NCI-H2227 treated with DMSO at 0.1 percent for 48 hours (cell line): Measurements from ENCODE around the gene DCHS2.

Experiments
- DNase-seq: peaks from one replicate; lab custom pipeline; 2025; lab: John Stamatoyannopoulos, UW

DCHS2 gene

DNA sequence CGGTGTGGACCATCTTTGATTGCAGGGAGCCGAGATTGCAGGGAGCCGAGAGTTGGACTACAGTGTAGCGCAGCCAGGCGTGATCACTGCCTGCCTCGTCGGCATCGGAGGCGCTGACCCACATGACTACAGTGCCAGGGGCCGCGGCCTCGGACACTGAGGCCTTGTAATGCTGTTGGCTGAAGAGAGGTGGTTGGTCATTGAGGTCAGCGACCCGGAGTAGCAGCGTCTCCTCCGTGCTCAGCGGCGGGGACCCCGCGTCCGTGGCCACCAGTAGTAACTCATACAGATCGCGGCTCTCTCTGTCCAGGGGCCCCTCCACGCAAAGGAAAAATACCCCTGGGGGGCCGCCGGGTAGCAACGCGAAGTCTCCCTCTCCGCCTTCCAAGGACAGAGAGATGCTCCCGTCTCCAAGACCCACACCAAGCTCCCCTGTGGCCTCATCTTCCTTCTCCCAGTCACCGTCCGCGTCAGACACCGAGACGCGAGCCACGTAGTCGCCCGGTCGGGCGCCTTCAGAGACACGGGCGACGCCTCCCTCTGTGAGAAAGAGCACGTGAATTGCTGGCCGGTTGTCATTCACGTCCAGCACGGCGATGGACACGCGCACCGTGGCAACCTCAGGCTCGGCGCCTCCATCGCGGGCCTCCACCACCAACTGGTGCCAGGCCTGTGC is 1.9 kb downstream of the DCHS2 start:
- no peak for DNase-seq

DNA sequence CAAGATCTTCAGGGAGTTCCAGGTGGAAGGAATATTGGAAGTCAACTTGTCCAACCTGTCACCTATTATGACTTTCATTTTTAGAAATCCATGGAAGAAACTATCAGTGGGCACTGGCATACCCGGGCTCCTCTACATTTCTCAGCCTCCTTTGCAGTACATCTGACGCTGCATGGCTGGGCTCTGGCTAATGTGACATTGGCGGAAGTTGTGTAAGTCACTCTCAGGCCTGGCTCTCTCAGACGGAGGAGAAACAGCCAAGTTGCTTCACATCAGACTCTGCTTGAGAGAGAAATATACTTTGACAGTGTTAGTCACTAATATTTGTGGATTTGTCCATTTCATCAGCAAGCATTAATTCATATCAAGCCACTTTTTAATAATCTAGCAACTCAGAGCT is 4.5 kb downstream of the DCHS2 start:
- DNase-seq = no peak

DNA sequence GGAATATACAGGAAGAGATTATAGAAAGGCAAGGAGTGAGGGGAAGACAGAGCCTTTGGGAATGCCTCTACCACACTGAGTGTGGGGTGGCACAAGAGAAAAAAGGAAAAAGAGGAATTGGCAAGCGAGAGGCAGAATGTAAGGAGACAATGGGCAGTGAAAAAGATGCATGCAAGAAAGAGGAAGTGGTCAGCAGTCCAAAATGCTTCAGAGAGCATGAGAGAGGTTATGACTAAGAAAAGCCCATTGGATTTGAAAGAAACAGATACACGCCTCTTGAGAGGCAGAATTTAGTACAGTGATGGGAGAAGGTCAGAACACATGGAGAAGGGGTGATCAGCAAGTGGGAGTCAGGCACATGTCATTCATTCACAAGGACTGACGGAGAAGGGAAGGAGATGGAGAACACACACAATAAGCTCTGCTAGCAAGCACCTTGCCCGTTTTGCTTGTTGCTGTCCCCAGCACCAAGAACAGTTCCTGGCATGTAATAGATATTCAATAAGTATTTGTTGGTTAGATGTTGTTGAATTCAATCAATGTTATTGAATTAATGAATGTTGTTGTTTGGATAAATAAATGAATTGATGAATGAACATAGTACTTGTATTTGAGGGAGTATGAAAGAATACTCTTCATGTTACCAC is 6.3 kb downstream of the DCHS2 start:
- no peak for DNase-seq

DNA sequence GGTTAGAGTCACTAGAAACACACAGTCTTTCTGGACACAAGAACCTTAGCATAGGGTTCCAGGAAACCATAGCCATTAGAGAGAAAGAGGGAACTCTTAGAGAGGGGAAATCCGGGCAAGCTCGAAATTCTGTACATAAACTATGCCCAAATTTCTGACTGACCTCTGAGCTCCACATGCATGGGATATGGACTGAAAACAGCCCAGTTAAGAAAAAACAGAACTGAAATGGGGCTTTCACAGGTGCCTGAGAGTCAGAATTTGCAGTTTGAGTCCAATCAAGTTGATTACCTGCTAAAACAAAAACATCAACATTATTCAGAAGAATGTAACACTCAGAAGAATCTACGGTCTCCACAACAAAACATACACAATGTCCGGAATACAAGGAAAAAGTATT is 13.1 kb downstream of the DCHS2 start:
- no peak for DNase-seq

DNA sequence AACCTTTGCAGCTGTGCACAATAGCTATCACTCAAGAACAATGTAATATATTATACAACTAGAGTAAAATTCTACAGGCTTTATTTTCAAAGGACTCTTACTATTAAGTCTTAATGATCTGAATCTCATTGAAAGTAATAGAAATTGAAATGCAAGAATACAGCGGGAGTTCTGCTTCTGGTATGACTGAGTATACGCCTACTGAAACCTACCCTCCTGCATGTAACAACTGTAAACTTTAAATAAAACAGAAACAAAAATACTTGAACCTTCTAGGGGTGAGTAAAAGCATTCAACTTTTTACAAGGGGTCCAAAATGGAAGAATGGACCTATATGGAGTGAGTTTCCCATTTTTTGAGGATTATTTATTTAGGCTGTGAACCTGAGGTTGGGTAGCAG is 13.5 kb downstream of the DCHS2 start:
- no peak for DNase-seq

DNA sequence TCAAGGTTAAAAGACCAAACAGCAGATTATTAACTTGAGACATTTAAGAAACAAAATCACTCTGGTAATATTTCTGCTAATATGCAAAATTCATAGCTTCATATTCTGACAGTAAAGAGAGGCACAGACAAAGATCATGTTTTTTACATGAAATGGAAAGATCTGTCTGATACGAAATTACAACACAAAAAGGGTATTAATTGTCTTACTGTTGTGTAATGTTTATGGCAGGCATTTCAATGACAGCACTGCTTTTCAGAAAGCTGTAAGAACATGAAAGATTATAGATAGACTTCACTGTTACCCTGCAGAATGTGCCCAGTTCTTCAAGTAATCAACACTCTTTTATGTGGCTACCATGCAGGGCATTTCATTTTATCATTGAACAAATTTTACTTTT is 15.4 kb downstream of the DCHS2 start:
- DNase-seq = no peak

DNA sequence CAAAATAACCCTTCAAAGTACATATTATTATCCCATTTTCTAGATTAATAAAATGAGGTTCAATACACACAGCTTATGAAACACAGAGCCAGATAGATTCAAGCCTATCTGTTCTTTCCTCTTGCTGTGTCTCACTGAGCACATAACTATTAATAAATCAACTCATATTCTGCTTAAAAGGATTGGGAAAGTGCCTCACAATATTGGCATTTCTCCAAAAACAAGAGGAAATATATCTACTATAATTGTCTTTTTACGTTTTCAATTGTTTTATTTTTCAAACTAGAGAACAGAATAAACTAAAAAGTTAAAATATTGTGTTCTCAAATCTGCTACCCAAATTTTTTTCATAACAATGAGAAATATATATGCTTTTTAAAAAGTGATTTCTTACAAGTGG is 15.8 kb downstream of the DCHS2 start:
- DNase-seq = no peak

DNA sequence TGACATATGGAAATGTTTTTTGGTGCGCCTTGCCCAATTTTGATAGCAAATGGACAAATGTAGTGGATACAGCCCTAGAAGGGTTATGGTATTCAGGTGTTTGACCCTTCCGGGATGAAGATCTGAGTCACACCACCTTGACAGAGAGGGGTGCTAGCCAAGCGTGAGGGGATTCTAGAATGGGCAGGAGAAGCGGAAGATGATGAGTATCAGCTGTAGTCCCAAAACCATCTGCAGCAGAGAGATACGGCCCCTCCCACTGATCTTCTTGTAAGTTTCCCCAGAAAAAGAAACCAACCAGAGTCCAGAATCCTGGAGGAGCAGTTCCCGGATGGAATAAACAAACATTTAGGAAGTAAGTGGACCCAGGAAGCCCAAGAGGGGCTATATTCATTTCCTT is 18.1 kb downstream of the DCHS2 start:
- no peak for DNase-seq

DNA sequence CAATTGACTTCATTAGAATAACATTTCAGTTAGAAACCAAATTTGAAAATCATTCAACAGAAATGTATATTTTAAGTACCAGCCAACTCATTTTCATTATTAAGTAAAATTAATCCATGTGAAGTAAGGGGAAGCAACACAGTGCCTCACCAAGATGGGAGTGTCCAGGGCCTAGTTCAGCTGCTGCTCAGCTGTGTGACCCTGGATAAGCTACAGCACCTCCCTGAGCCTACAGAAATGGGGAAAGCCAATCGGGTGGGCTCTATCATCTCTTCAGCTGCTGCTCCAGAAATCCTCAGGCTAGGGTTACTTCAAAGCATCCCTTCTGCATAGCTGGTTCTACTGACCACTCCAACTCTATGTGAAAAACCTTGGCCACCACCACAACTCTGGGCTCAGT is 18.7 kb downstream of the DCHS2 start:
- DNase-seq = no peak

DNA sequence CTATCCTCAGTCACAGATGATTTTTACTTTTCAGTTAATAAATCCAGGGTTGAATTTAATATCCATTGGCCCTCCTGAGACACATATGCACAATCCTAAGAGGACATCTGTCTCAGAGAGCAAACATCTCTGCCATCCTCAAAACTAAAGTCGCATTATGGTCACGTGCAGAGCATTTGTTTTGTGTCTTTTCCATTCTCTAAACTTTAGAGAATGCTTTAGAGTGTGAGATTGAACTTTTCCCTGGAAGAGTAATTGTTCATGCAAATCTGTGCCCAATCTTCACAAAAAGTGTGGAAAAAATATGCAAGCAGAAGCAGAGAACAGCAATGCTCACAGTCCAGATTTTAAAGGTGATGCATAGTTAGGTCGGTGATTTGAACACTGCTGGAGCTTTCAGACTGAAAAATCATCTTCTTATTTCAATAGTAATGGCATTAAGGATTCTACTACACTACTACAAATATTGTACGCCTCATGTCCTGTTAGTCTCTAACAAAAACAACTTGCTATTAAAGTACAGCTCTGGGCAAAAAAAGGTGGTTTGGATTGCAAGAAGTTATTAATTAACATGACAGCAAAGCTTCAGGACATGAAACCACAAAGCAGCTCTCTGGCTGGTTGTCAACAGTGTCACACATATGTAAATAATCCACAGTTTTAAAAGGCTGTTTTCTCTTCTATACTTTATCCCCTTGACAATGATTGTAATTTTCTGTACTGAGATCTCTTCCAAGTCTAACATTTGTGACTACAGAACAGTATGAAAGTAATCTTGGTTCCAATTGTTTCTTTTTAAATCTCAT is 19.9 kb downstream of the DCHS2 start:
- no peak for DNase-seq

DNA sequence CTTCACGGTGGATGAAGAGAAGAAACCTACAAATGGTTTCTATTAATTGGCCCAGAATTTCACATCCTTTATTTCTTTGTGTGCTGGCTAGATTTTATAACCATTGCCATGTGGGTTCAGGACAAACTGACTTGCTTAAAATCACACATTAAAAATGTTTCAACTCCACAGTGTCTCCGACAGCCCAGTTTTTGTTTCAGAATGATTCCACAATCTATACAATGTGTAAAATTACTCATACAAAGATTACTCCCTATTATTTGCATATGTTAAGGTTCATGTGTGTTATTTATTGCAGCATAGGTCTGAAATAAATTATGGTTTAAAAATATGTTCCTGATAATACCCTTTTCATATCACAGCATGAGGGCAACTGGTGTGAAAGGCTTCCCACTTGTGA is 20.6 kb downstream of the DCHS2 start:
- DNase-seq = no peak

DNA sequence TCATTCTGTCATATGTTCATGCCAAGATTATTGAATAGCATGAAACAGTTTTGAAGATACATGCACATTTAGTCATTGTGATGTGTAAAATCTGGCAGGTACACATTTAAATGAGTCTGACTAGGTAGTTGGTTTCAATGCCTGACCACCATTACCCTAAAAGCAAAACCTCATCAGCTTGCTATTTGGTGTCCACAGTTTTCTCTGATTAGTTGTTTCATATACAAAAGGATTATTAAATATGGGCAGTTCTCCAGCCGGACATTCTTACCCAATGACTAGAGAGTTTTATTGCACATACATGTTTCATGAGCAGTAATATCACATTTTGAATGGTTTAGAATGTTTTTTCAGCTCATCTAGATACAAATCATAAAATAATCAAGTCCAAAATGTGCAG is 23.7 kb downstream of the DCHS2 start:
- no peak for DNase-seq

DNA sequence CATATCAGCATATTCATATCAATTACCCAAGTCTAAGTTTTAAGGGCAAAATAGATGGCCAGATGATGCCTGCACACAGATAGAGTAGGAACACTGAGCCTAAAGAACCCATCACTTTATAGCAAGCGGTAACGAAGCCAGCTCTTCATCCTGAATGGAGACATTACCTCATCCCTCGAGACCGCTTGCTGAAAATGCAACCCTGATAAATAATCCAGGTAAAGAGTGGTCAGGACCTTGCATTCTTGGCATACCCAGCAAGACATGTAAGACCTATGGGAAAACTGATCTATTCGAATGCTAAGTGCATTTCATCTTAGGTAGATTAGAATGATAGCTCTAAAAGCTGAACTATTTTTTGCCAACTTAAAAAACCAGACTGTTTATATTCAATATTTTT is 25.3 kb downstream of the DCHS2 start:
- no peak for DNase-seq

DNA sequence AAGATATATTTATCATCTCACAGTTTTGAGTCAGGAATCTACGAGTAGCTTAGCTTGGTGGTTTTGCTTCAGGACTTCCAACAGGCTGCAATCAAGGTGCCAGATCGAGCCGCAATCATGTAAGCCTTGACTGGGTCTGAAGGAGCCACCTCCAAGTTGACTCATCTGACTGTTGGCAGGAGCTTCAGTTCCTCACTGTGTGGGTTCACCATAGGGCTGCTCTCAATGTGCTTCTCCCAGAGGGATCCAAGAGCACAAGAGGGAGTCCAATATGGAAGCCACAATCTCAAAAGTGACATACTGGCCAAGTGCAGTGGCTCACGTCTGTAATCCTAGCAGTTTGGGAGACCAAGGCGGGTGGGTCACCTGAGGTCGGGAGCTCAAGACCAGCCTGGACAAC is 26.5 kb downstream of the DCHS2 start:
- DNase-seq = no peak

DNA sequence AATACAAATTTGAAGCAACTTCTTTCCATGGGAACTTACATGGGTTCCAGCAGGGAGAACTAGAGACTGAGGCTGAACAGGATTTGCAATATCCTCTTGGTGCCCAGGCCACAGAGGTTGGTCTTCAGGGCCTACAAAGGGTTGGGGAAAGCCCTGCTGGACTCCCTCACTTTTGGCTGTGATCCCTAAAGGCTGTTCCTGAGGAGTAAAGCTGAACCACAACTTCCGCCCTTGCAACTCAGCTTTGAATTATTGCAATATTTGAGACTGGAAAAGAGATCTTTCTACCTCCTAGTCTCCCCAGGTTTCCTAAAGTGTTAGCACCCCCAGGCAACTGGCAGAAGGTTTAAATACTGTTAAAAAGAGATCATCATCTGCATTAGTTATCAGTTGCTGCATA is 26.9 kb downstream of the DCHS2 start:
- DNase-seq = no peak

DNA sequence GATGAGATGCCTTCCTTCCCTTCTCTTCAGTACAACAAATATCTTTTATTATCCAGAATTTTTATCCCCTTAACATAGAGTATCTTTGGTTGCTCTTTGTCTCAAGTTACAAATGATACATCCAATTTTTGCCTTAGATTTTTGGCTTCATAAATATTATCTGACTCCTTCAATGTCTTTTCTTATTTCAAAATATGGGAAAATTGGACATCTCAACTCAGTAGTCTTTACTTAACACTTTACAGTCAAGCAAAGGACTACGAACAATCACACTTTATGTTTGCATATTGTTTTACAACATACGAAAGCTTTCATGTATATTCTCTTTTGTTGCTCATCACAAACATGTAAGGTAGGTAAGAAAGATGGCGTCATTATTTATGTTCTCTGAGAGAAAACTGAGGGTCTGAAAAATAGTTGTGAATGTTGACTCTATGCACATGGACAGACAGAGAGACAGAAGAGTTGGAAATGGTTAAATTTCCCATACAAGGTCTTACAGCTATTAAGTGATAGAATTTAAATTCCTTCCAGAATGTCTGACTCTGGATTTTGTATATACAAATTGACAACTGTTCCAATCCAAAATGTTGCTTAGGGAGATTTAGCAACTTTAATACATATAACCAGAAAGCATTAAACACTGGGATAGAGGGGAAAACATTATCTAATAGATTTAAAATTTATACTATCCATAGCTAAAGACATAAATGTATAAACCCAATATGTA is 29.4 kb downstream of the DCHS2 start:
- no peak for DNase-seq

DNA sequence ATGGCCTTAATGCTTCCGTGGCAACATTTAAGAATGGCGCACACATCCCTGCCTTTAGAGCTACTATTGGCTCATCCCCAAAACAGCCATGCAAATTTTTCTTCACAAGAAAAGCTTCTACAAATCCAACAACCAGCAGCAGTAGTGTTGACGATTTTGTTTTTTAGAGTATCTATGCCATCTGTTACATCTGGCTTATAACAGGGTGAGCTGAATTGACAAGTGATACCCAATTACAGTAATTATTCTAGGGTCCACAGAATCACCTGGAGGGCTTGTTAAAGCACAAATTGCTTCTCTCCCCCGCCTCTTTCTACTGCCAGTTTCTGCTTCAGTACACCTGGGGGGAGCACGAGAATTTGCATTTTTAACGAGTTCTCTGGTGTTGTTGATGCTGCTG is 34.1 kb downstream of the DCHS2 start:
- peak; percentile 7 for DNase-seq

DNA sequence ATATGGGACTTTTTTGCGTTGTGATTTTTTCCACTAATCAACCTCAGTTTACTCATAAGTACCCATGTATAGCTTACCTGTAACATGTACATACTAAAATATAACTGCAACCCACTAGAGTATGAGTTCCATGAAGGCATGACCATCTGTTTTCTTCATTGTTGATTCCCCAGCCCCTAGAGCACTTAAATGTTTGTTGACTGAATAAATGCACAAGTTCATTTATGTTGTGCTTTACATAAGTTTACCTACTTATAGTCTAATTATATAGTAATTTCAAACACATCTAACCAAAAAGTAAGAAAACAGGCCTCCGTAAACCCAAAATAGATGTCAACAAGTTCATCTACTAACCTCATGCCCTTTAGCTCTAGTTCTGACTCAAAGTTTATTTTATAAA is 34.7 kb downstream of the DCHS2 start:
- DNase-seq = no peak

DNA sequence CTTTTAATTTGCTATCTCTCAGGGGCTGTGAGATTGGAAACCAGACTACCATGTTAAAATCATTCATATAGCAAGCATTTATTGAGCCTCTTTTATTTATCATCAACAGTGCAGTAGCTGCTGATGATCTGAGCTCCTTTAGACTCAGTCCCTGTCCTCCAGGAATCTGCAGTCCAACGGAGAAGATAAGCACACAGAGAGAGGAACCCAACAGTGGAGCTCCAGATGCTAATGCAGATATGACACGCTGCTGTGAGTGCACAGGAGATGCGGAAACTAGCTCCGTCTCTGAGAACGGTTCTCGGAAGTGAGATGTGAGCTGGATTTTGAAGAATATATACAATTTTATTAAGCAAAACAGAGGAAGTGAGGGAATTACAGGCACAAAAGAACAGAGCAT is 35.4 kb downstream of the DCHS2 start:
- DNase-seq = no peak

DNA sequence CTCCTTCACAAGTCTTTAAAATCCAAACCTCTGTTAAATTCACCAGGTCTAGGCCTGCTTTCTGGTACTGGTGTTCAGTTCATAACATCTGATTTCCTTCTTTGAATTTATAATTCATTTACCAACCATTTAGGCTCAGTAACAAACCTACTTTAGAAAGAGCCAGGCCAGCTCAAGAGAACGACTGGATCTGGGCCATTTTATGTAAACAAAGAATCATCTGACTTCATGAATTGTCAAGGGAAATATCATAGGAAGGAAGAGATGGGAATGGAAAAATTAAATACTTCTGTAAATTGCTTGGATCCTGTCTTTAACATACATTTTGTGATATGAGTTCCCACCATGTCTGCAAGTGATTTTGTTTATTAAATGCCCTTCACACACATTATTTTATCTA is 36.5 kb downstream of the DCHS2 start:
- no peak for DNase-seq

DNA sequence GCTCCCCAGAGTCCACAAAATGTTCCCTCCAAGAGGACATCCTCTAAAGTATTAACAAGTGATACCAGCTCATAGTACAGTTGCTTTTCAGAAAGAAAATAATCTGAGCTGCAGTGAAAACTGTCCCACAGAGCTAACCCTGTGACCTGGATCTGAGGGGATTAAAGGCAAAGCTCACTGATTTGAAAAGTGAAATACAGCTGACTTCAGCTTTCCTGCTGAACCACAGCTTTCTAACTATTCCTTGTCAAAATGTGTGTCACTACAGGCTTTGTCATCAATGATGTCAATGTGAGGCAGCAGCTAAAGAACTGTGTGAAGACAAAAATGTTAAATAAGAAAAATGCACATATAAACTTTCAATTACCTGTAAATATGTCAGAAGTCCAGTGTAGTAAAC is 36.9 kb downstream of the DCHS2 start:
- DNase-seq = no peak

DNA sequence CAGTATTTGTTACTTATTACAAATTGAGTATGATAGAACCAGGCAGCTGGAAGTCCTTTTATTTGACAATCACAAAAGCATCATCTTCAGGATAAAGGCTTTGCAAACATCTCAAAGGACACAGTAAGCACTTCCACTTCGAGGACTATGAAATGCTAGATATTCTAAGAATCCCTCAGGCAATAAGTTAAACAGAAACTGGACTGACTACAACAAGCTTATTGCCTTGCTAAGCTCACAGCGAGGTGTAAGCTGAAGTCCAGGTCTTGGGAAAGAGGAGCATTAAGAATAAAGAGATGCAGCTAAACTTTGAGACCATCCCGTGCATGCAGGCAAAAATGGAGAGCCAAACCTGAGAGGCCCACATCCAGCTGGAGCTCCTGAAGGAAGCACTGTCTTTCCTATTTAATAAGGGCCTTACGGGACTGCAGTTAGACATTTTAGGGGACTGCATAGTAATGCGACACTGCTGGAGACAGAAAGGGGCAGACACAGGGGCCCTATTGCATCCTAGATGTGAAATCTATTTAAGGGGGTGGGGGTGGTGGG is 38.7 kb downstream of the DCHS2 start:
- DNase-seq = no peak
